IMR-90 (cell line): ENCODE measurements around the gene GNAI1. TPM values are rescaled to one million over a fixed set of nuclear protein-coding genes. Genes with fewer than 3 reads are reported as not detected.

Experiments
- microRNA-seq, 2 experiments: library from miRNA; stranded (forward) in 1 of 2; unstranded in 1 of 2; fragments of 10-50 nt in 1 of 2; fragments of <30 nt in 1 of 2; gene quantifications in 1 of 2; microRNA quantifications in 1 of 2; one replicate each; pipeline versions ENCODE3 to v1.1.0; 2013 to 2020; ENCODE audit not compliant: insufficient read depth in 1 of 2, insufficient read length in 1 of 2, unreplicated experiment in 1 of 2
- polyA plus RNA-seq, 3 experiments: library from polyadenylated mRNA; depleted of rRNA; stranded (reverse); fragments of >200 nt; gene quantifications; 2 replicates each; pipeline ENCODE4 v1.2.3, GENCODE V29; 2012; ENCODE audit warnings: low replicate concordance in 1 of 3
- small RNA-seq, 5 experiments: library from RNA; depleted of rRNA; stranded (forward); fragments of <200 nt; gene quantifications; one replicate each; pipeline ENCODE3, GENCODE V24; 2012
- total RNA-seq: library from RNA; depleted of rRNA; stranded (reverse); fragments of >200 nt; gene quantifications from 2 replicates; pipeline ENCODE4 v1.2.3, GENCODE V29; 2012

Gene GNAI1
- total and polyA plus RNA-seq, 2 of the 4 experiments (the other 2 are of a cell fraction): 21.1 to 26.5 TPM

Small RNAs within 50 kb of the gene (microRNA-seq; reads per million reads assigned to microRNA genes)
- not detected for gene RN7SL869P (ENCODE audit: insufficient read depth, insufficient read length)

Small RNAs within 50 kb of the gene (small RNA-seq; reads per million reads assigned to genes)
- gene RN7SL869P: 0 reads per million in 5 experiments
